HepG2 (cell line): ENCODE data around the gene SRXN1. TPM values are rescaled to one million over a fixed set of nuclear protein-coding genes. Genes with fewer than 3 reads are reported as not detected.

ENCODE experiments used
- ATAC-seq: fragments of 200-7000 bp; cut with Tn5 transposase; 3 replicates; pipeline ENCODE4 v1.9.1; 2020; ENCODE audit warnings: mild to moderate bottlenecking, moderate library complexity
- BruUV-seq: library from RNA; stranded (reverse); fragments of 400-500 nt; replicated peaks from 2 replicates; lab custom pipeline; 2021; lab: Mats Ljungman, UMichigan
- CTCF ChIA-PET: fragments of 300-600 bp; formaldehyde crosslinking; extraction: SDS; loops from one replicate; lab custom pipeline; 2021; ENCODE audit warnings: low total read pairs, inconsistent platforms, low intra/inter-chr PET ratio; lab: Yijun Ruan, JAX
- POLR2A ChIA-PET: fragments of 350-600 bp; sonication (Branson Sonifier 250); formaldehyde crosslinking; loops from one replicate; lab custom pipeline; 2020; ENCODE audit warnings: antibody characterized with exemption, inconsistent platforms; lab: Yijun Ruan, JAX
- DNase-seq: peaks from one replicate; pipeline ENCODE4 v3.0.0-alpha.2; 2015; ENCODE audit warnings: low spot score
- FAIRE-seq: peaks from 3 replicates; lab custom pipeline; 2011; peaks lifted over from hg19 to GRCh38; lab: Jason Lieb, UNC
- H2AFZ ChIP-seq: one replicate; pipeline ENCODE4 v1.6.1; 2011; ENCODE audit warnings: low read length, inconsistent platforms
- H3K27ac ChIP-seq: fragments of 300-600 bp; 3 replicates; pipeline ENCODE4 v1.8.0; 2011; ENCODE audit warnings: mixed run types, mild to moderate bottlenecking, mixed read lengths, low read length, inconsistent platforms; ENCODE audit not compliant: insufficient read depth; ENCODE audit errors: extremely low read length
- H3K27me3 ChIP-seq, 2 experiments: fragments of 200-600 bp in 1 of 2; 2 replicates in 1 of 2; 3 replicates in 1 of 2; pipeline versions ENCODE4 v1.6.0 to v1.8.0; 2011; ENCODE audit warnings: low read length in 2 of 2, mild to moderate bottlenecking in 2 of 2, moderate library complexity in 2 of 2, inconsistent platforms in 1 of 2; ENCODE audit not compliant: insufficient read depth in 2 of 2, control insufficient read depth in 1 of 2
- H3K36me3 ChIP-seq, 2 experiments: fragments of 200-600 bp in 1 of 2; replicated peaks in 1 of 2; 2 replicates in 1 of 2; 3 replicates in 1 of 2; pipeline versions ENCODE4 v1.5.1 to v1.8.0; 2011; ENCODE audit warnings: low read length in 2 of 2, inconsistent platforms in 1 of 2; ENCODE audit not compliant: insufficient read depth in 2 of 2, control insufficient read depth in 1 of 2
- H3K4me1 ChIP-seq: 2 replicates; pipeline ENCODE4 v1.5.1; 2012; ENCODE audit warnings: low read length, inconsistent platforms; ENCODE audit not compliant: insufficient read depth
- H3K4me2 ChIP-seq: 2 replicates; pipeline ENCODE4 v1.6.0; 2011; ENCODE audit warnings: low read depth, low read length, inconsistent platforms
- H3K4me3 ChIP-seq, 3 experiments: fragments of 200-600 bp in 1 of 3; sonication (generic), shearing (Covaris generic) in 1 of 3; replicated peaks in 1 of 3; 2 replicates each; pipeline ENCODE4 v1.5.1; 2011 to 2016; ENCODE audit warnings: low read length in 3 of 3, inconsistent platforms in 2 of 3, low read depth in 2 of 3, mild to moderate bottlenecking in 2 of 3, control low read depth in 1 of 3, mixed read lengths in 1 of 3; ENCODE audit not compliant: insufficient read depth in 1 of 3
- H3K79me2 ChIP-seq: one replicate; pipeline ENCODE4 v1.6.1; 2011; ENCODE audit warnings: low read length, inconsistent platforms; ENCODE audit not compliant: insufficient read depth
- H3K9ac ChIP-seq: 2 replicates; pipeline ENCODE4 v1.6.0; 2011; ENCODE audit warnings: mild to moderate bottlenecking, low read depth, low read length, inconsistent platforms; ENCODE audit not compliant: insufficient read depth
- H3K9me3 ChIP-seq: 2 replicates; pipeline ENCODE4 v1.5.1; 2012; ENCODE audit warnings: mild to moderate bottlenecking, low read length
- H4K20me1 ChIP-seq: 2 replicates; pipeline ENCODE4 v1.6.0; 2011; ENCODE audit warnings: inconsistent platforms, mild to moderate bottlenecking, low read length, moderate library complexity; ENCODE audit not compliant: insufficient read depth
- ATF1 ChIP-seq: IDR thresholded peaks from 2 replicates; pipeline ENCODE4 v1.6.1; 2016; ENCODE audit warnings: mild to moderate bottlenecking, control low read depth
- CREM ChIP-seq, 2 experiments: sonication (generic) in 1 of 2; formaldehyde crosslinking in 1 of 2; IDR thresholded peaks; 2 replicates each; pipeline versions ENCODE4 v1.4.0 to v1.6.1; 2016 to 2020; ENCODE audit warnings: antibody characterized with exemption in 1 of 2, mild to moderate bottlenecking in 1 of 2, missing genetic modification reagents in 1 of 2
- ETV5 ChIP-seq: IDR thresholded peaks from 2 replicates; pipeline ENCODE4 v1.6.1; 2018; ENCODE audit warnings: missing biosample characterization, missing genetic modification reagents, inconsistent platforms, borderline replicate concordance
- FOXP4 ChIP-seq: sonication (generic); formaldehyde crosslinking; IDR thresholded peaks from 2 replicates; pipeline ENCODE4 v1.4.0; 2020; ENCODE audit warnings: missing genetic modification reagents
- HHEX ChIP-seq: IDR thresholded peaks from 2 replicates; pipeline ENCODE4 v1.6.1; 2016; ENCODE audit warnings: control low read depth
- MTA1 ChIP-seq: sonication (generic); formaldehyde crosslinking; IDR thresholded peaks from 2 replicates; pipeline ENCODE4 v1.4.0; 2020; ENCODE audit warnings: missing genetic modification reagents, mild to moderate bottlenecking, borderline replicate concordance
- REXO4 ChIP-seq: sonication (generic); formaldehyde crosslinking; IDR thresholded peaks from 2 replicates; pipeline ENCODE4 v1.8.0; 2022; ENCODE audit warnings: missing genetic modification reagents, mild to moderate bottlenecking, borderline replicate concordance
- SMARCE1 ChIP-seq: fragments of 450-650 bp; IDR thresholded peaks from 2 replicates; pipeline ENCODE4 v1.6.1; 2017; ENCODE audit warnings: borderline replicate concordance
- SP140L ChIP-seq: sonication (generic); formaldehyde crosslinking; IDR thresholded peaks from 2 replicates; pipeline ENCODE4 v1.4.0; 2020; ENCODE audit warnings: missing genetic modification reagents, borderline replicate concordance
- TBP ChIP-seq: sonication (generic); formaldehyde crosslinking; IDR thresholded peaks from 2 replicates; pipeline ENCODE4 v1.5.0; 2020; ENCODE audit warnings: missing genetic modification reagents
- THYN1 ChIP-seq: sonication (generic); formaldehyde crosslinking; IDR thresholded peaks from 2 replicates; pipeline ENCODE4 v1.8.1; 2023; ENCODE audit warnings: low read depth, mild to moderate bottlenecking, moderate library complexity, missing genetic modification reagents, borderline replicate concordance
- ZNF17 ChIP-seq: sonication (generic); formaldehyde crosslinking; IDR thresholded peaks from 2 replicates; pipeline ENCODE4 v1.5.0; 2020; ENCODE audit warnings: mild to moderate bottlenecking, missing genetic modification reagents
- ZNF20 ChIP-seq: sonication (generic); formaldehyde crosslinking; IDR thresholded peaks from 2 replicates; pipeline ENCODE4 v1.4.0; 2020; ENCODE audit warnings: mild to moderate bottlenecking, moderate library complexity, missing genetic modification reagents
- ZNF513 ChIP-seq: sonication (generic); formaldehyde crosslinking; conservative IDR thresholded peaks from 2 replicates; pipeline ENCODE4 v1.5.0; 2020; ENCODE audit warnings: missing genetic modification reagents
- ZNF672 ChIP-seq: sonication (generic); formaldehyde crosslinking; IDR thresholded peaks from 2 replicates; pipeline ENCODE4 v1.8.1; 2022; ENCODE audit warnings: missing genetic modification reagents
- ZNF720 ChIP-seq: sonication (generic); formaldehyde crosslinking; IDR thresholded peaks from 2 replicates; pipeline ENCODE4 v1.4.0; 2020; ENCODE audit warnings: missing genetic modification reagents
- ZNF75D ChIP-seq: sonication (generic); formaldehyde crosslinking; IDR thresholded peaks from 2 replicates; pipeline ENCODE4 v1.8.1; 2023; ENCODE audit warnings: missing genetic modification reagents, mild to moderate bottlenecking, borderline replicate concordance
- WGBS: methylation state at CpG from one replicate; pipeline ENCODE4 v1.1.6; 2017; ENCODE audit warnings: low lambda C conversion rate; 5-methylcytosine and 5-hydroxymethylcytosine counted together
- in situ Hi-C: cut with HindIII; loops from 2 replicates; pipeline ENCODE4 v1.10.0; 2017; ENCODE audit warnings: low pct_unique_long_range_greater_than_20kb; ENCODE audit not compliant: extremely low pct_ligation_motif_present
- intact Hi-C: fragments of 100-400 bp; cut with micrococcal nuclease; formaldehyde crosslinking; loops from one replicate; pipeline ENCODE4 v1.10.0; 2022; ENCODE audit not compliant: unreplicated experiment
- polyA plus RNA-seq, 8 experiments: library from polyadenylated mRNA; depleted of rRNA in 3 of 8; stranded (reverse) in 7 of 8; unstranded in 1 of 8; fragments of >200 nt; fragmentation: Illumina TruSeq in 4 of 8; extraction: Trizol in 4 of 8; gene quantifications; 2 replicates each; pipeline versions ENCODE4 v1.2.1 to v1.2.3, GENCODE V29; 2011 to 2016; ENCODE audit warnings: low read depth in 4 of 8, missing spikeins in 1 of 8, mixed read lengths in 1 of 8; ENCODE audit not compliant: insufficient read depth in 1 of 8
- total RNA-seq, 5 experiments: library from RNA; depleted of rRNA; stranded (reverse); fragments of >200 nt; fragmentation: Illumina TruSeq; extraction: Trizol; gene quantifications; 2 replicates each; pipeline ENCODE4 v1.2.3, GENCODE V29; 2016; ENCODE audit warnings: low read depth in 1 of 5

The SRXN1 gene
- total and polyA plus RNA-seq, 2 of the 13 experiments (the other 11 are each of a cell fraction or from before 2014, with no cell fraction given), result 29.9 to 87.7 TPM

GRCh38 chr20:699342-699741 is 46.3 kb upstream of the SRXN1 start (continued):
- no peak for TF ChIP-seq FOXP4 (CRISPR knock-in tag)
- TF ChIP-seq THYN1 (CRISPR knock-in tag), result no peak

DNA sequence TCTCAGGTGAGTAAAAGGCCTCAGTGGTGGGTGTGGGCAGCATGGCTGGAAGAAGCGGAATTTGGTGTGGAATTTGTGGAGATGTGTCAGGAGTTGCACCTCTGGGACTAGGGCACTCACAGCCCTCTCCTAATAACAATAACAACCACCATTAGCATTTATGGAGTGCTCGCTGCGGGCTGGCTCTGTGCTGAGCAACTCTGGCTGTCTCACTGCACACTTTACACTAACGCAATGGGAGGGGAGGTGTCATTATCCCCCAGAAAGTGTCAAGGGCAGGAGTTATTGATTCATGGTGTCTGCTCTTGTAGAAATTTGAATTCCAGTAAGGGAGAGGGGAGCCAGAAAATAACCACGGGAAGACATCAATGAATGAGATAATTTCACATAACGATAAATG is 45.3 kb upstream of the SRXN1 start:
- no peaks in the 10 kb centered on the region for H3K4me1 ChIP-seq
- intact Hi-C loops, result no loop called here
- CTCF ChIA-PET, result no interaction called here
- no peak overlapping the region for H3K4me3 ChIP-seq
- H2AFZ ChIP-seq, result no peak overlapping the region
- ATAC-seq (peak; percentile 38; the same call in 1 of the 3 replicates), FAIRE-seq (no peak), DNase-seq (no peak)
- no peak overlapping the region for H3K9ac ChIP-seq
- H3K9me3 ChIP-seq, result no peaks in the 10 kb centered on the region
- H3K27ac ChIP-seq, result no peak overlapping the region
- peaks cover 18 to 66% of the 10 kb centered on the region in 2 experiments for H3K27me3 ChIP-seq
- H3K4me2 ChIP-seq, result no peak overlapping the region
- BruUV-seq, result no TSS peak
- in situ Hi-C loops, result no loop called here
- H3K79me2 ChIP-seq, result no peaks in the 10 kb centered on the region
- H4K20me1 ChIP-seq, result no peaks in the 10 kb centered on the region; the same call in 1 of the 2 replicates
- no peak for TF ChIP-seq ZNF720 (CRISPR knock-in tag)
- TF ChIP-seq ATF1 (CRISPR knock-in tag), result no peak
- no peak for TF ChIP-seq HHEX (CRISPR knock-in tag)
- TF ChIP-seq ETV5, result no peak
- TF ChIP-seq SMARCE1, result no peak
- no peak for TF ChIP-seq MTA1 (CRISPR knock-in tag)
- no peak for TF ChIP-seq REXO4 (CRISPR knock-in tag)
- TF ChIP-seq TBP (CRISPR knock-in tag), result no peak
- TF ChIP-seq ZNF75D (CRISPR knock-in tag), result no peak
- TF ChIP-seq ZNF17, result no peak
- TF ChIP-seq ZNF20 (CRISPR knock-in tag), result no peak
- TF ChIP-seq SP140L (CRISPR knock-in tag), result no peak
- TF ChIP-seq ZNF672 (CRISPR knock-in tag), result no peak
- no peak for TF ChIP-seq CREM (IDR thresholded peaks at IDR 0.05)
- no peak for TF ChIP-seq CREM (CRISPR knock-in tag; IDR thresholded peaks at IDR 0.05)
- no peak for TF ChIP-seq ZNF513
- no peaks in the 10 kb centered on the region for H3K36me3 ChIP-seq
- WGBS, result 14% methylated on average over 6 of the region's 6 CpGs
- POLR2A ChIA-PET, result no interaction called here
